ENCODE measurements around the gene SFT2D1. TPM values are rescaled to one million over a fixed set of nuclear protein-coding genes. Genes with fewer than 3 reads are reported as not detected.

SFT2D1 gene
- total and polyA plus RNA-seq, 9 of the 15 experiments (the other 6 are each of a cell fraction or from before 2014, with no cell fraction given), result 54.4 to 140 (median 74.6) TPM

DNA sequence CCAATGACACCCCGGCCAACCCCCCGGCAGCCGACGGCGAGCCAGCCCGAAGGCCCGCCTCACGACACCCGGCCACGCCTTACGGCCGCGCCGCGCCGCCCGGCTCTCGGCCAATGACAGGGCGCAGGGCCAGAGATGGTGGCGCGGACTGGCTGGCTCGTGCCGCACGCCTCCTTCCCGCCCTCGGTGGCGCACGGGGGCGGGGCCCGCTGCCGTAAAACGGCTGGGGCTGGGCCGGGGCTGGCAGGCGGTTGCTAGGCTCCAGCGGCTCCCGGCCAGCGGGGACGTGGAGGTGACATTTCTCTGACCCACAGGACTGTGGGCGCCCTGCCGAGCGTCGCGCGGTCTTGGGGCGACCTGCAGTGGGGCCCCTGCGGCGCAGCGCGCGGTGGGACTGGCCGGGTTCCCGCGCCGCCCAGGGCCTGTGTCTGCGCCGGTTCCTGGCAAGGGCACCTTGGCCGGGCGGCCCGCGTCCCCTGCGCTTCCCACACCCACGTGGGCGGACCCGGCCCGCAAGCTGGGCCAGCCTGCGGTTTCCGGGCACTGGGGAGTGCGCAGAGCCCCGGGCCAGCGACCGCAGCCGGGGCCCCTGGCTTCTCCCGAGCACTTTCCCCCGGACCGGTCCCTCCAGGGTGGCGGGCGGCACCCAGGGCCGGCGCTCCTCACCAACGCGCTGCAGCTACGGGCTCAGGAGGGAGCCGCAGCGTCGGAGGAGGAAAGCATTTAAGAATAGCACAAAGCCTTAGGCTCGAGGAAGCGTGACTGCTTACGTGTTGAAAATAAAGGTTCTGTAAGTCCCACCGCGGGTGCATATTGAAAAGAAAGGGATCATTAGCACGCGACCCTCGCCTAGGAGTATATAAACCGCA, 40.8 kb upstream of the SFT2D1 start, which contains the start of gene MPC1 (continued):
- 0 out of 2 replicates have a peak, but pooled peaks have one; percentile 36 for TF ChIP-seq REST (IDR thresholded peaks at IDR 0.05; ENCODE audit: borderline replicate concordance)
- TF ChIP-seq REST (CRISPR knock-in tag; IDR thresholded peaks at IDR 0.05; ENCODE audit: low read depth), result peak; percentile 65; the same call in 1 of the 2 replicates
- TF ChIP-seq RAD51 (IDR thresholded peaks at IDR 0.05; ENCODE audit: borderline replicate concordance, low read depth), result no peak
- peak; percentile 79 for TF ChIP-seq ATF7 (IDR thresholded peaks at IDR 0.05)
- no peak for TF ChIP-seq ZKSCAN1 (IDR thresholded peaks at IDR 0.05; ENCODE audit: low read depth, low read length)
- TF ChIP-seq, protein P1, sequence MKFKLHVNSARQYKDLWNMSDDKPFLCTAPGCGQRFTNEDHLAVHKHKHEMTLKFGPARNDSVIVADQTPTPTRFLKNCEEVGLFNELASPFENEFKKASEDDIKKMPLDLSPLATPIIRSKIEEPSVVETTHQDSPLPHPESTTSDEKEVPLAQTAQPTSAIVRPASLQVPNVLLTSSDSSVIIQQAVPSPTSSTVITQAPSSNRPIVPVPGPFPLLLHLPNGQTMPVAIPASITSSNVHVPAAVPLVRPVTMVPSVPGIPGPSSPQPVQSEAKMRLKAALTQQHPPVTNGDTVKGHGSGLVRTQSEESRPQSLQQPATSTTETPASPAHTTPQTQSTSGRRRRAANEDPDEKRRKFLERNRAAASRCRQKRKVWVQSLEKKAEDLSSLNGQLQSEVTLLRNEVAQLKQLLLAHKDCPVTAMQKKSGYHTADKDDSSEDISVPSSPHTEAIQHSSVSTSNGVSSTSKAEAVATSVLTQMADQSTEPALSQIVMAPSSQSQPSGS (CRISPR knock-in tag; IDR thresholded peaks at IDR 0.05), result no peak; the same call in 1 of the 2 replicates
- TF ChIP-seq, protein P2, sequence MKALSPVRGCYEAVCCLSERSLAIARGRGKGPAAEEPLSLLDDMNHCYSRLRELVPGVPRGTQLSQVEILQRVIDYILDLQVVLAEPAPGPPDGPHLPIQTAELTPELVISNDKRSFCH (CRISPR knock-in tag; IDR thresholded peaks at IDR 0.05), result no peak
- TF ChIP-seq, protein P2 (tag; IDR thresholded peaks at IDR 0.05), result peak; percentile 78
- TF ChIP-seq MCM5 (IDR thresholded peaks at IDR 0.05; ENCODE audit: low read depth), result no peak
- TF ChIP-seq PPARD (CRISPR knock-in tag; IDR thresholded peaks at IDR 0.05), result no peak
- TF ChIP-seq NFE2 (IDR thresholded peaks at IDR 0.05; ENCODE audit: low read depth), result no peak
- no peak for TF ChIP-seq HMGXB4 (CRISPR knock-in tag; IDR thresholded peaks at IDR 0.05)
- TF ChIP-seq SMC3 (conservative IDR thresholded peaks at IDR 0.05; ENCODE audit: insufficient read depth, low read depth, low read length), result no peak
- TF ChIP-seq KLF6 (CRISPR knock-in tag; IDR thresholded peaks at IDR 0.05; ENCODE audit: borderline replicate concordance), result no peak
- TF ChIP-seq PURB (CRISPR knock-in tag; IDR thresholded peaks at IDR 0.05; ENCODE audit: low read depth), result no peak
- peak; percentile 97 for TF ChIP-seq CTBP1 (IDR thresholded peaks at IDR 0.05; ENCODE audit: borderline replicate concordance)
- TF ChIP-seq FUS (optimal IDR thresholded peaks at IDR 0.05; ENCODE audit: low read depth, low read length), result peak; percentile 92
